Putamen (tissue), 1 donor: ENCODE measurements around the gene AZIN2.

Source experiments
- DNase-seq: peaks from one replicate; pipeline ENCODE4 v3.0.0-alpha.2; 2016; ENCODE audit warnings: low spot score

The AZIN2 gene

GRCh38 chr1:33152685-33153432 is 71.9 kb downstream of the AZIN2 start:
- DNase-seq = peak; percentile 83

- DNase-seq = no peak
Observed at GRCh38 chr1:33153650-33154049, 72.7 kb downstream of the AZIN2 start.

- no peak for DNase-seq
Observed at GRCh38 chr1:33155877-33156538, 75.1 kb downstream of the AZIN2 start.

GRCh38 chr1:33157131-33157530 is 76.2 kb downstream of the AZIN2 start:
- no peak for DNase-seq

GRCh38 chr1:33158366-33158765 is 77.4 kb downstream of the AZIN2 start:
- no peak for DNase-seq

- no peak for DNase-seq
Observed at GRCh38 chr1:33159577-33159976, 78.6 kb downstream of the AZIN2 start.

GRCh38 chr1:33161061-33161681 is 80.2 kb downstream of the AZIN2 start:
- DNase-seq = peak; percentile 88

- no peak for DNase-seq
Observed at GRCh38 chr1:33162141-33162540, 81.2 kb downstream of the AZIN2 start.

GRCh38 chr1:33163621-33164519 is 82.9 kb downstream of the AZIN2 start:
- no peak for DNase-seq

GRCh38 chr1:33165209-33165608 is 84.3 kb downstream of the AZIN2 start:
- DNase-seq = no peak

GRCh38 chr1:33165809-33166208 is 84.9 kb downstream of the AZIN2 start:
- no peak for DNase-seq

- DNase-seq = no peak
Observed at GRCh38 chr1:33167650-33168447, 86.9 kb downstream of the AZIN2 start.

- DNase-seq = no peak
Observed at GRCh38 chr1:33168556-33169289, 87.8 kb downstream of the AZIN2 start.

GRCh38 chr1:33169290-33170055 is 88.5 kb downstream of the AZIN2 start:
- no peak for DNase-seq
